Breast epithelium (tissue), 4 donors: ENCODE results near the gene INO80E. TPM values are rescaled to one million over a fixed set of nuclear protein-coding genes. Genes with fewer than 3 reads are reported as not detected.

Experiments used
- DNase-seq, 2 donors: peaks; one replicate each; pipeline ENCODE4 v3.0.0-alpha.2; 2019; ENCODE audit warnings: low spot score in 2 of 2
- H3K27ac ChIP-seq, 2 donors: fragments of 200-600 bp; sonication (generic) in 1 of 2; one replicate each; pipeline ENCODE4 v1.5.1; 2016 to 2019; ENCODE audit warnings: mild to moderate bottlenecking in 1 of 2
- H3K27me3 ChIP-seq, 2 donors: fragments of 200-600 bp; sonication (generic) in 1 of 2; one replicate each; pipeline versions ENCODE4 v1.5.1 to v1.6.0; 2017 to 2019; ENCODE audit warnings: control low read depth in 1 of 2, mild to moderate bottlenecking in 1 of 2
- H3K36me3 ChIP-seq: fragments of 200-600 bp; one replicate; pipeline ENCODE4 v1.5.1; 2019
- H3K4me1 ChIP-seq, 2 donors: fragments of 200-600 bp; sonication (generic); one replicate each; pipeline ENCODE4 v1.5.1; 2016 to 2019; ENCODE audit warnings: control low read depth in 1 of 2
- H3K4me3 ChIP-seq, 3 donors: fragments of 200-600 bp; sonication (generic); 1 replicate in 2 of 3; 2 replicates in 1 of 3; pipeline ENCODE4 v1.5.1; 2016 to 2019; ENCODE audit warnings: mild to moderate bottlenecking in 3 of 3, moderate library complexity in 2 of 3
- H3K9me3 ChIP-seq, 2 donors: fragments of 200-600 bp; sonication (generic) in 1 of 2; one replicate each; pipeline ENCODE4 v1.5.1; 2016 to 2019; ENCODE audit warnings: control low read depth in 1 of 2
- POLR2A ChIP-seq: fragments of 450-650 bp; IDR thresholded peaks from one replicate; pipeline ENCODE4 v1.6.1; 2016; ENCODE audit warnings: antibody characterized with exemption, mild to moderate bottlenecking, moderate library complexity
- POLR2AphosphoS5 ChIP-seq, 3 donors: sonication (generic); formaldehyde crosslinking; IDR thresholded peaks; one replicate each; pipeline ENCODE4 v1.6.1; 2017; ENCODE audit warnings: antibody characterized with exemption in 3 of 3
- intact Hi-C: fragments of 100-400 bp; cut with DNase I; formaldehyde crosslinking; loops from one replicate; pipeline ENCODE4 v1.15.1; 2023; ENCODE audit warnings: low total_unique reads
- total RNA-seq, 3 donors: library from RNA; depleted of rRNA; stranded (reverse); fragments of >200 nt; gene quantifications; one replicate each; pipeline ENCODE4 v1.1.0, GENCODE V29; 2016
- TF ChIP-seq, protein P1 (sequence below), 3 donors: fragments of 450-650 bp; IDR thresholded peaks; one replicate each; pipeline ENCODE4 v1.5.1; 2016 to 2017; ENCODE audit warnings: antibody characterized with exemption in 3 of 3, mild to moderate bottlenecking in 3 of 3, moderate library complexity in 3 of 3

The INO80E gene
- total RNA-seq, 3 donors from 2014 or later: 31.8 to 39.7 (median 38.6) TPM

DNA sequence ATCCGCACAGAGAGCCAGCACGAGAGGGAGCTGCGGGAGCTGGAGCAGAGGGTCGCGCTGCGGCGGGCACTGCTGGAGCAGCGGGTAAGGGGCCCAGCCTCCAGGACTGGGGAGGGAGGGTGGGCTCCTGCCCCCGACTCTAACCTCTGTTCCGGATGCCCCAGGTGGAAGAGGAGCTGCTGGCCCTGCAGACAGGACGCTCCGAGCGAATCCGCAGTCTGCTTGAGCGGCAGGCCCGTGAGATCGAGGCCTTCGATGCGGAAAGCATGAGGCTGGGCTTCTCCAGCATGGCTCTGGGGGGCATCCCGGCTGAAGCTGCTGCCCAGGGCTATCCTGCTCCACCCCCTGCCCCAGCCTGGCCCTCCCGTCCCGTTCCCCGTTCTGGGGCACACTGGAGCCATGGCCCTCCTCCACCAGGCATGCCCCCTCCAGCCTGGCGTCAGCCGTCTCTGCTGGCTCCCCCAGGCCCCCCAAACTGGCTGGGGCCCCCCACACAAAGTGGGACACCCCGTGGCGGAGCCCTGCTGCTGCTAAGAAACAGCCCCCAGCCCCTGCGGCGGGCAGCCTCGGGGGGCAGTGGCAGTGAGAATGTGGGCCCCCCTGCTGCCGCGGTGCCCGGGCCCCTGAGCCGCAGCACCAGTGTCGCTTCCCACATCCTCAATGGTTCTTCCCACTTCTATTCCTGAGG is 5.0 kb upstream of the INO80E start:
- intact Hi-C loops: no loop called here
- TF ChIP-seq, protein P1, sequence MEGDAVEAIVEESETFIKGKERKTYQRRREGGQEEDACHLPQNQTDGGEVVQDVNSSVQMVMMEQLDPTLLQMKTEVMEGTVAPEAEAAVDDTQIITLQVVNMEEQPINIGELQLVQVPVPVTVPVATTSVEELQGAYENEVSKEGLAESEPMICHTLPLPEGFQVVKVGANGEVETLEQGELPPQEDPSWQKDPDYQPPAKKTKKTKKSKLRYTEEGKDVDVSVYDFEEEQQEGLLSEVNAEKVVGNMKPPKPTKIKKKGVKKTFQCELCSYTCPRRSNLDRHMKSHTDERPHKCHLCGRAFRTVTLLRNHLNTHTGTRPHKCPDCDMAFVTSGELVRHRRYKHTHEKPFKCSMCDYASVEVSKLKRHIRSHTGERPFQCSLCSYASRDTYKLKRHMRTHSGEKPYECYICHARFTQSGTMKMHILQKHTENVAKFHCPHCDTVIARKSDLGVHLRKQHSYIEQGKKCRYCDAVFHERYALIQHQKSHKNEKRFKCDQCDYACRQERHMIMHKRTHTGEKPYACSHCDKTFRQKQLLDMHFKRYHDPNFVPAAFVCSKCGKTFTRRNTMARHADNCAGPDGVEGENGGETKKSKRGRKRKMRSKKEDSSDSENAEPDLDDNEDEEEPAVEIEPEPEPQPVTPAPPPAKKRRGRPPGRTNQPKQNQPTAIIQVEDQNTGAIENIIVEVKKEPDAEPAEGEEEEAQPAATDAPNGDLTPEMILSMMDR (IDR thresholded peaks at IDR 0.05): no peak
- TF ChIP-seq POLR2A (no peak), POLR2AphosphoS5 (IDR thresholded peaks at IDR 0.05) (no peak)
- Histone ChIP-seq H3K4me1 (peaks cover 0 to 10% of the 10 kb centered on the region in 2 donors), H3K4me3 (no peak overlapping the region), H3K36me3 (peaks cover 14% of the 10 kb centered on the region), H3K27ac (no peak overlapping the region), H3K27me3 (no peaks in the 10 kb centered on the region), H3K9me3 (no peaks in the 10 kb centered on the region)
- DNase-seq: no peak

DNA sequence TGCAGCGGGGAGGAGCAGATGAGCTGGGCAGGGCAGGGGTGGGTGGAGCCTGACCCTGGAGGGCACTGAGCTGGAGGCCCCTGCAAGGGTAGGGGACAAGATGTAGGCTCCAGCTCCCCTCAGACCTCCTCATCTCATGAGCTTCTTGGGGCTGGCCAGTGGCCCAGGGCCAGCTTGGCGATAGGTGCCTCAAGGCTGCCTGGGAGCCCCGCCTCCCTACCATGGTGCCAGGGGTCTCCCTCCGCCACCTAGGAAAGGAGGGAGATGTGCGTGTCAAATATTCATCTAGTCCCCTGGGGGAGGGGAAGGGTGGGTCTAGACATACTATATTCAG is 4.5 kb upstream of the INO80E start:
- DNase-seq: no peak
- H3K36me3 ChIP-seq: peaks cover 9% of the 10 kb centered on the region
- no peak overlapping the region for H3K4me3 ChIP-seq
- H3K27ac ChIP-seq: no peak overlapping the region
- H3K9me3 ChIP-seq: no peaks in the 10 kb centered on the region
- intact Hi-C loops: no loop called here
- TF ChIP-seq POLR2A (no peak), POLR2AphosphoS5 (IDR thresholded peaks at IDR 0.05) (no peak)
- TF ChIP-seq, protein P1 (IDR thresholded peaks at IDR 0.05): no peak
- H3K27me3 ChIP-seq: no peaks in the 10 kb centered on the region
- peaks cover 0 to 10% of the 10 kb centered on the region in 2 donors for H3K4me1 ChIP-seq

DNA sequence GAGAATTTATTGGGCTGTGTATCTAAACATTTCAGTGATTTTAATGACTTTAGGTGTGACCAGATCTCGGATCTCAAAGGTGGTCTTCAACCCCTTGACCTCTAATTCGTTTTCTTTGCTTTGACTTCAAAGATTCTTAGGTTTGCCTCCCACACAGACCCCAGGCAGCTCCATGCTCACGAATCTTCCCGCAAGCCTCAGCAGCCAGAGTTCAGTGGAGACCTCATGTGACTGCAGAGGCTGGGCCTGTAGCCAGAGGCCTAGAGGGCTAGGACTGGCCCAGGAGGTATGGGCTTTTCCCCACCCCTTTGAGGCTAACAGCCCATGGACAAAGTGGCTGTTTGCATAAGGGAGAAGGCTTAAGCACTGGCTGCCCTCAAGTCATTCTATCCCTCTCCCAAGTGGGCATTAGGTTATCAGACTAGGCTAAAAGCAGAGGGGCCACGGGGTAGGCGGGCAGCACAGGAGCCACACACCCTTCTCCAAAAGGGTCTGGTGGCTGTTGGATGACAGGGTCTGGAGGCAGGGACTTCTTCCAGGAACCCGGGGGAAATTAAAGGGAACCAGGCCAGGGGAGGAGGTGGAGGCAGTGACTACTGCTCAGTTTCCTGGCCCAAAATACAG is 3.6 kb upstream of the INO80E start:
- H3K27me3 ChIP-seq: no peaks in the 10 kb centered on the region
- TF ChIP-seq, protein P1 (IDR thresholded peaks at IDR 0.05): no peak
- TF ChIP-seq POLR2A (no peak), POLR2AphosphoS5 (IDR thresholded peaks at IDR 0.05) (no peak)
- no peak for DNase-seq
- H3K4me1 ChIP-seq: peaks cover 4 to 10% of the 10 kb centered on the region in 2 donors
- H3K36me3 ChIP-seq: peaks cover 5% of the 10 kb centered on the region
- H3K27ac ChIP-seq: no peak overlapping the region
- intact Hi-C loops: no loop called here
- no peaks in the 10 kb centered on the region for H3K9me3 ChIP-seq
- H3K4me3 ChIP-seq: no peak overlapping the region

DNA sequence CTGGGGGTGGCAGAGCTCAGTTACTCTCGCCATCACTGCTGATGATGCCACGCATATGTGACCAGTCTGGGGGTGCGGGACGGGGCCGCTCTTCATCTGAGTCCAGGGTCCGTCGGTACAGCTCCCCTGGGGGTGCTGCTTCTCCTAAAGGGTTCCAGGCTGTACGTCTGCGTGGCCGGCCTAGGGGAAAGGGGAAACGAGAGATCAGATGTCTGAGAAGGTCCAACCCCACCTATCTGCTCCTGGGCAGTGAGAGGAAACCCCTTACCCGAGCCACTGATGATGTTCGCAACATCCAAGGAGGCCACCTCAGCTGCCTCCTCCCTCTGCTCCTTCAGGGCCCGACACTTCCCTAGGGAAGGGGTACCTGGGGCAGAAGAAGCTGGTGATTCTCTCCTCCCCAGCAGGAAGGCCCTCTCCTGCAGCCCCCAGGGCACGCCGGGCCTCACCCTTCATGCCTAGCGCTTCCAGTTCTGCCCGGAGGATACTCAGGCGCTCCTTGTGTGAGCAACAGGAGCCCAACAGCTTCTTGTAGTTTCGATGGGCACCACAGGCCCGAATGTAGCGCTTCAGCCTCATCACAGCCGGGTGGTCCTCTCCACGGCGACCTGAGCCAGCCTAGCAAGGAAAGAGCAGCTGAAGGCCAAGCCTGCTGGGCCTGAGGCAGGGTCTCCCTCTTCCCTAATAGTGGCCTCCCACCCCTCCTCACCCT is 2.7 kb upstream of the INO80E start:
- Histone ChIP-seq H3K36me3 (peaks cover 5% of the 10 kb centered on the region), H3K4me1 (peaks cover 4 to 10% of the 10 kb centered on the region in 2 donors), H3K9me3 (no peaks in the 10 kb centered on the region), H3K27me3 (no peaks in the 10 kb centered on the region), H3K27ac (peak overlapping the region in 1 of 2 donors; percentile 96), H3K4me3 (no peak overlapping the region)
- intact Hi-C loops: no loop called here
- no peak for DNase-seq
- no peak for TF ChIP-seq POLR2AphosphoS5 (IDR thresholded peaks at IDR 0.05)
- TF ChIP-seq, protein P1 (IDR thresholded peaks at IDR 0.05): no peak
- TF ChIP-seq POLR2A: no peak
